A549 (cell line): ENCODE data around the gene SLC13A4. TPM values are rescaled to one million over a fixed set of nuclear protein-coding genes. Genes with fewer than 3 reads are reported as not detected.

Source experiments
- ATAC-seq, 2 experiments: fragments of 200-7000 bp in 1 of 2; fragments of >200 bp in 1 of 2; cut with Nextera tagmentation in 1 of 2; cut with Tn5 transposase in 1 of 2; 3 replicates each; pipeline versions ENCODE4 v1.8.0 to v1.9.1; 2018 to 2020; ENCODE audit warnings: mild to moderate bottlenecking in 1 of 2, moderate library complexity in 1 of 2
- CTCF ChIA-PET: fragments of 300-600 bp; sonication (Branson Sonifier 250); formaldehyde crosslinking; extraction: SDS; loops from one replicate; lab custom pipeline; 2021; ENCODE audit warnings: antibody characterized with exemption, inconsistent platforms; lab: Yijun Ruan, JAX
- POLR2A ChIA-PET: fragments of 350-600 bp; formaldehyde crosslinking; extraction: SDS; loops from one replicate; lab custom pipeline; 2021; ENCODE audit warnings: antibody characterized with exemption, inconsistent platforms; lab: Yijun Ruan, JAX
- DNase-seq, 2 experiments: peaks; one replicate each; pipeline versions ENCODE4 v3.0.0 to v3.0.0-alpha.2; 2011 to 2016; ENCODE audit warnings: low read depth in 1 of 2, low spot score in 1 of 2
- FAIRE-seq: peaks from 2 replicates; lab custom pipeline; 2011; peaks lifted over from hg19 to GRCh38; lab: Jason Lieb, UNC
- H3K27ac ChIP-seq, 2 experiments: fragments of >200 bp; sonication (Bioruptor Twin); formaldehyde crosslinking; 3 replicates each; pipeline ENCODE4 v1.5.1; 2016 to 2017
- H3K4me1 ChIP-seq: fragments of >200 bp; sonication (Bioruptor Twin); formaldehyde crosslinking; 3 replicates; pipeline ENCODE4 v1.6.1; 2016
- H3K4me2 ChIP-seq: fragments of >200 bp; sonication (Bioruptor Twin); formaldehyde crosslinking; 3 replicates; pipeline ENCODE4 v1.6.1; 2016
- H3K4me3 ChIP-seq: fragments of >200 bp; sonication (Bioruptor Twin); formaldehyde crosslinking; 3 replicates; pipeline ENCODE4 v1.5.1; 2016
- H3K9me3 ChIP-seq: fragments of >200 bp; sonication (Bioruptor Twin); formaldehyde crosslinking; 3 replicates; pipeline ENCODE4 v1.6.1; 2016
- ATOH8 ChIP-seq: fragments of 250-450 bp; sonication (Bioruptor Pico); IDR thresholded peaks from 2 replicates; pipeline ENCODE4 v1.5.0; 2020; ENCODE audit warnings: low read depth, mild to moderate bottlenecking, moderate library complexity
- CBX2 ChIP-seq: fragments of 200-600 bp; sonication (generic); IDR thresholded peaks from 2 replicates; pipeline ENCODE4 v1.6.1; 2016; ENCODE audit warnings: low read depth, mild to moderate bottlenecking, borderline replicate concordance
- CTCF ChIP-seq: fragments of >200 bp; sonication (Bioruptor Twin); formaldehyde crosslinking; IDR thresholded peaks from 3 replicates; pipeline ENCODE4 v1.5.1; 2016
- EHF ChIP-seq: fragments of 250-450 bp; sonication (Bioruptor Pico); IDR thresholded peaks from 2 replicates; pipeline ENCODE4 v1.5.0; 2020; ENCODE audit warnings: mild to moderate bottlenecking
- ESRRA ChIP-seq: fragments of 150-350 bp; IDR thresholded peaks from 2 replicates; pipeline ENCODE4 v1.6.1; 2014; ENCODE audit warnings: mild to moderate bottlenecking, low read length, borderline replicate concordance
- FOSL2 ChIP-seq, 2 experiments: fragments of 450-650 bp in 1 of 2; fragments of >200 bp in 1 of 2; sonication (Bioruptor Twin) in 1 of 2; formaldehyde crosslinking; IDR thresholded peaks; 2 replicates each; pipeline versions ENCODE4 v1.5.0 to v1.6.1; 2016 to 2020; ENCODE audit warnings: mild to moderate bottlenecking in 1 of 2, moderate library complexity in 1 of 2
- HEYL ChIP-seq: fragments of 250-450 bp; sonication (Bioruptor Pico); IDR thresholded peaks from 2 replicates; pipeline ENCODE4 v1.8.0; 2021; ENCODE audit warnings: mild to moderate bottlenecking, moderate library complexity
- HMGXB4 ChIP-seq: fragments of 250-450 bp; sonication (Bioruptor Pico); IDR thresholded peaks from 2 replicates; pipeline ENCODE4 v1.5.0; 2021; ENCODE audit warnings: mild to moderate bottlenecking, moderate library complexity, borderline replicate concordance
- HOXA7 ChIP-seq: fragments of 250-450 bp; sonication (Bioruptor Pico); IDR thresholded peaks from 2 replicates; pipeline ENCODE4 v1.5.0; 2020; ENCODE audit warnings: mild to moderate bottlenecking, moderate library complexity
- KDM1A ChIP-seq: fragments of 200-600 bp; sonication (generic); IDR thresholded peaks from 2 replicates; pipeline ENCODE4 v1.6.1; 2016; ENCODE audit warnings: low read depth, mild to moderate bottlenecking
- KDM5A ChIP-seq: fragments of 200-600 bp; sonication (generic); IDR thresholded peaks from 2 replicates; pipeline ENCODE4 v1.6.1; 2016; ENCODE audit warnings: antibody characterized with exemption, mild to moderate bottlenecking
- MAX ChIP-seq: IDR thresholded peaks from 2 replicates; pipeline ENCODE4 v1.6.1; 2012
- NPAS2 ChIP-seq: fragments of 250-450 bp; sonication (Bioruptor Pico); IDR thresholded peaks from 2 replicates; pipeline ENCODE4 v1.8.0; 2022; ENCODE audit warnings: mild to moderate bottlenecking, moderate library complexity, borderline replicate concordance
- POLR2AphosphoS2 ChIP-seq: conservative IDR thresholded peaks from 2 replicates; pipeline ENCODE4 v1.6.1; 2012; ENCODE audit warnings: low read length, improper control_type of control experiment, inconsistent platforms
- SREBF2 ChIP-seq: fragments of 450-650 bp; IDR thresholded peaks from 2 replicates; pipeline ENCODE4 v1.6.1; 2014; ENCODE audit warnings: mild to moderate bottlenecking, moderate library complexity
- TP53 ChIP-seq: fragments of 250-450 bp; sonication (Bioruptor Pico); IDR thresholded peaks from 2 replicates; pipeline ENCODE4 v1.5.0; 2021; ENCODE audit warnings: mild to moderate bottlenecking, moderate library complexity
- WGBS: methylation state at CpG from one replicate; pipeline ENCODE4 v1.1.6; 2017; ENCODE audit errors: missing lambda C conversion rate; 5-methylcytosine and 5-hydroxymethylcytosine counted together
- polyA plus RNA-seq, 4 experiments: library from polyadenylated mRNA; depleted of rRNA in 3 of 4; stranded (reverse); fragments of >200 nt; fragmentation: RNase III in 1 of 4; extraction: RNeasy Plus Mini Kit Qiagen cat#74134 plus additional on column Dnase treatment in 1 of 4; gene quantifications; 2 replicates in 3 of 4; 3 replicates in 1 of 4; pipeline ENCODE4 v1.2.3, GENCODE V29; 2011 to 2017

Gene SLC13A4
- polyA plus RNA-seq, 2 of the 4 experiments (the other 2 are of a cell fraction) = not detected

GRCh38 chr7:135716677-135717238 lies 11.2 kb downstream of the SLC13A4 start:
- POLR2A ChIA-PET = no interaction called here
- CTCF ChIA-PET = interaction anchor here (1.3 kb wide), 1 partner anchor 10 kb away, joined by 6 read pairs; no protein-coding TSS in a partner anchor
- H3K4me2 ChIP-seq = peak overlapping the region; percentile 47

GRCh38 chr7:135715673-135716072 lies 12.3 kb downstream of the SLC13A4 start:
- no peak for DNase-seq
- Histone ChIP-seq H3K27ac (no peak overlapping the region), H3K9me3 (no peaks in the 10 kb centered on the region), H3K4me2 (no peak overlapping the region), H3K4me3 (no peak overlapping the region), H3K4me1 (peaks cover 27% of the 10 kb centered on the region)
- POLR2A ChIA-PET = no interaction called here
- ATAC-seq = no peak
- CTCF ChIA-PET = no interaction called here
- TF ChIP-seq CTCF = no peak
- no peak for TF ChIP-seq HEYL (CRISPR knock-in tag)
- TF ChIP-seq ATOH8 (CRISPR knock-in tag) = no peak
- no peak for TF ChIP-seq HOXA7 (CRISPR knock-in tag)
- no peak for TF ChIP-seq HMGXB4
- TF ChIP-seq NPAS2 (CRISPR knock-in tag) = no peak
- TF ChIP-seq SREBF2 = no peak
- no peak for FAIRE-seq
- 97% methylated on average over 1 of the region's 1 CpG for WGBS

More at GRCh38 chr7:135716677-135717238, 11.2 kb downstream of the SLC13A4 start:
- FAIRE-seq (no peak), DNase-seq (peak in 1 of 2 experiments; percentile 10), ATAC-seq (no peak; a peak in 1 of 6 replicates)
- 42% methylated on average over 9 of the region's 9 CpGs for WGBS
- no peak for TF ChIP-seq ESRRA
- TF ChIP-seq EHF (CRISPR knock-in tag) = no peak
- no peak for TF ChIP-seq POLR2AphosphoS2
- no peak for TF ChIP-seq SREBF2
- no peak for TF ChIP-seq ATOH8 (CRISPR knock-in tag)
- no peak for TF ChIP-seq KDM1A
- TF ChIP-seq CBX2 = no peak
- 0 out of 2 replicates have a peak, but pooled peaks have one; percentile 26 for TF ChIP-seq MAX
- TF ChIP-seq TP53 (CRISPR knock-in tag) = no peak
- 0 out of 2 replicates have a peak, but pooled peaks have one; percentile 25 for TF ChIP-seq FOSL2 (IDR thresholded peaks at IDR 0.05)
- TF ChIP-seq FOSL2 (CRISPR knock-in tag; IDR thresholded peaks at IDR 0.05) = peak; percentile 48
- TF ChIP-seq KDM5A = no peak
- Histone ChIP-seq H3K4me1 (peaks cover 27% of the 10 kb centered on the region), H3K27ac (no peak overlapping the region), H3K4me3 (no peak overlapping the region), H3K9me3 (no peaks in the 10 kb centered on the region)
